ENCODE results near the gene RBM41.
"Not testable (repeated sequence)": the region's sequence is repeated elsewhere in the genome, so short reads cannot be mapped to it uniquely, and the experiment has no call there.

The RBM41 gene

DNA sequence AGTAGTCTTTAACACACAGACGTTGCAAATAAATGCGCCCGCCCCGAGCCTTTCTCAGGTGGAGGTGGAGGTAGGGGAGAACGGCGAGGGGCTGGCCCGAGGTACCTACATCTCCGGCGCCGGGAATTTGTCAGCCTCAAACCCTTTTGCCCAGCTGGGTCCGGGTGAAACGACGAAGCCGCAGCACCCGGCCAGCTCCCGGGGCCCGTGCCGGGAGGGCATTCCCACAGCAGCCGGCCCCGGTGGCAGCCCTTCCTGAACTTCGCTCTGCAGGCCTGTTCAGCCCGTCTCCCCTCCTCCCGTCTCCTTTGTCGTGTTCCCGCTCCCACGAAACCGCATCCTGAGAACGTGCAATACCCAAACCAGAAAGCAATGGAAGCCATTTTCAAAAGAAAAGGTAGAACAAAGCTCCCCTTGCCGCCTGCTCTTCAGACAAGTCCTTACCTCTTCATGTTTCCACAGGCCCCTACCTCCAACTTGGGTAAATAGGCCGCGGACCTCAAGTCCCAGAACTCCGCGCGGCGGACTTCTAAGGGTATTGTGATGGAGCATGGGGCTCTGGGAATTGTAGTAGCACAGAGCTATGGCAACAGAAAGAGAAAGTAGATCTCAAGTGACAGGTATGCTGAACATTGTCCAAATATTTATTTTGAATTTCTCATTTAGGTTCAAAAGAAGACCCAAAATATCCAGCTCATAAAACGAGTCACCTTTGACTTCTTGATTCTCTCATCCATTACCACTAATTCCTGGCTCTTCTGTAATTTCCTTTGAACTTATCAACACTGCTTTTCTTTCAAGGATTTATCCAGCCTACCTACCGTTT is at the start of gene RBM41:
Gene RBM41 (minus strand): TSS at position 501 of the 826 bp plus-strand sequence. CDS start 49 bp downstream, at position 452.
- DNase-seq: peak; percentile 91

DNA sequence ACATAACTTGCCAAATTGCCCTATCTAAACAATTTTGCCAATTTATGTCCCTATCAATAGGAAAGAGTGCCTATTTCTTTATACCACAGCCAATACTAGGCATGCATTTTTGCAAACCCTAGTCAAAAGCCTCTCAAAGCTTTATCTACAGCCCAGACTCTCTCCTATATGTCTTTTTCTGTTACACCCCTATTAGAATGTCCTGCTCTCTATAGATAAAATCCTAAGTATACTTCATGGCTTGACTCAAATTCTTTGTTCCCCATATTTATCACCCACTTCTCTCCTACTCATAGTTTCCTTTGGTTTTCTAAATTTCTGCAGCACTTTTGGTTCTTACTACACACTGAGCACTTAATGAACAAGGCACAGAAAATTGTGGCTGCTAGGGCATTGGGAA is 49.6 kb upstream of the RBM41 start:
- DNase-seq: peak; percentile 85

DNA sequence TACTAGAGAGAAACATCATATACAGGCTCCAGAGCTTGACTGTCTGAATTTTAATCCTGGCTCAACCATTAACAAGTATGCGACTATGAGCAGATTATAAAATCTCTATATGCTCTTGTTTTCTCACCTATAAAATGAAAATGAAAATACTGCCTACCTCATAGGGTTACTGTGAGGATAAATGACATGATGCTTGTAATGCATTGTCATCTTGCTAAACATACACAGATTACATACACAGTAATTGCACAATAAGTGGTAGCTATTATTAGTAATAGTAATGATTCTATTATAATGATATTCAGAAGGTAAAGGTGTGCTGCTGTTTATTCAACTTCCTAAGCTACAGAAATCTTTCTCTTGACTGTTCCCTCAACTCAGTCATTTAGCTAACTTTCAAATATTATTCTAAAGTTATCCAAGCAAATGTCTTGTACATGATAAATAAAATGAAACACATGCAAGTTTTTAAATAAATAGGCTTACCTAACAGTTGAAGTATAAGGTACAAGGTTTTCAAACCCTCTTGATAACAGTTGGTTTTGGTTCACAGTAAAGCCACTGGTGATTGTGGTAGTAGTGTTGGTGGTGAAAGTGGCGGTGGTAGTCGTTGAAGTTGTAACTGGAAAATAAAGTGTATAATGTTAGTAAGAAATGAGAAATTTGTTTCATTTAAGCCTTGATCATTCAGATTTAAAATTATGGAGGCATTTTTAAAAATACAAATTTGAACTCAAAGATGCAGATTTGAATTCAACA is 48.7 kb upstream of the RBM41 start:
- no peak for DNase-seq

- DNase-seq: not testable (repeated sequence)
Observed at GRCh38 chrX:107157618-107158017, 39.0 kb upstream of the RBM41 start.

DNA sequence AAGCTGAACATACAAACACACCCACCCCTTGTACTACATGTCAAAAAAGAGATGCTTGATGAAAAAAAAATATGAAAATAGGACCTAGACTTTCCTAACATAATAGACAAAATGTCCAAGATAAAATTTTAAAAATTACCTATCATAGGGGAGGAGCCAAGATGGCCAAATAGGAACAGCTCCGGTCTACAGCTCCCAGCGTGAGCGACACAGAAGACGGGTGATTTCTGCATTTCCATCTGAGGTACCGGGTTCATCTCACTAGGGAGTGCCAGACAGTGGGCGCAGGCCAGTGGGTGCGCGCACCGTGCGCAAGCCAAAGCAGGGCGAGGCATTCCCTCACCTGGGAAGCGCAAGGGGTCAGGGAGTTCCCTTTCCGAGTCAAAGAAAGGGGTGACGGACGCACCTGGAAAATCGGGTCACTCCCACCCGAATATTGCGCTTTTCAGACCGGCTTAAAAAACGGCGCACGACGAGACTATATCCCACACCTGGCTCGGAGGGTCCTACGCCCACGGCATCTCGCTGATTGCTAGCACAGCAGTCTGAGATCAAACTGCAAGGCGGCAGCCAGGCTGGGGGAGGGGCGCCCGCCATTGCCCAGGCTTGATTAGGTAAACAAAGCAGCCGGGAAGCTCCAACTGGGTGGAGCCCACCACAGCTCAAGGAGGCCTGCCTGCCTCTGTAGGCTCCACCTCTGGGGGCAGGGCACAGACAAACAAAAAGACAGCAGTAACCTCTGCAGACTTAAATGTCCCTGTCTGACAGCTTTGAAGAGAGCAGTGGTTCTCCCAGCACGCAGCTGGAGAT is 37.2 kb upstream of the RBM41 start:
- not testable (repeated sequence) for DNase-seq

DNA sequence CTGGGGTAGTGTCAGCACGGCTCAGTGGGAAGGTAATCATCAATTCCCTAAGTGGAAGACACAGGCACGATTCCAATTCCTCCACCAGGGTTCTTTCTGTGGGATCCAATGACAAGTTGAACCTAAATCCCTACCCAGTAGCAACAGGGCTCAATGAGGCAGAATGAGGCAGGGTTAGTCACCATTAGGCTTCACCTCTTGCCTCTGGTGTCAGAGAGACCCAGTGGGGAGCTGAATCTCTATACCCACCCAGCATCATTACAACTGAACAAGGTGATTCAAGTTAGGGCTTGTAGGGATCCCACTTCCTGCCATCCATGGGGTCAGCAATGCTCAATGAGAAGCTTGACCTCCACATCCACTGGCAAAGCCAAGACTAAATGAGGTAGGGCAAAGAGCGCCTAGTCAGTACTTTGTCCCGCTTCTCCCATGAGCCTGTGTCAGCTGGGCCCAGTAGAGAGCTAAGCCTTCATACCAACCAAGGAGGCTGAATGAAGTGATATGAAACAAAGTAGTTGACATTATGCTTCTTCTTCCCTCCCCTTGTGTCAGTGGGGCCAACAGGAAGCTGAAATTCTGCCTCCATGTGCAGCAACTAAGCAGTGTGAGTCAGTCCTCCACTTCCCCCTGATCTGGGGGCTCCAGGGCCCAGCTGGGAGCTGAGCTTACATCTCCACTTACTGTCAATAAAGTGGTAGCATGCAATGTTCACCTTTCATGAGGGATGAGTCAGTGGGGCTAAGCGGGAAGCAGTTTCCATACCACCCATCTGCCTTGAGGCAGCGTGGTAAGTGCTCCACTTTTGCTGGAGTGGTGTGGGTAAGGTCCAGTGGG is 36.4 kb upstream of the RBM41 start:
- DNase-seq: no peak

DNA sequence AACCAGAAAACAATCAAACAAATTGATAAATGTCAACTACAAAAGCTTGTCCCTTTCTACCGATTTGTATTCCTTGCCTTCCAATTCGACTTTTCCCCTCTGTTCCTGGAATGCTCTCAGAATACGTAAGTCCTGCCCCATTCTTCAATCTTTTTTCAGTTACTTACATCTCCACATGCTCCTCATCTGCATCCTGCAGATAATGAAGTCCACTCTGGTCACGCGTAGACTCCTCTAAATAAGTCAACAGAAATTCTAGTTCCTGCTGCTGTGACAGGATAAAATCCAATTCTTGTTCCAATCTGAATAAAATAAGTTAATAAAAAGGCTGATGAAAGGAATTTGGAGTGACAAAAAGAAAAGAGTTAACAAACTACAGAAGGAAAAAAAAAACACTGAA is 34.4 kb upstream of the RBM41 start:
- peak; percentile 75 for DNase-seq

DNA sequence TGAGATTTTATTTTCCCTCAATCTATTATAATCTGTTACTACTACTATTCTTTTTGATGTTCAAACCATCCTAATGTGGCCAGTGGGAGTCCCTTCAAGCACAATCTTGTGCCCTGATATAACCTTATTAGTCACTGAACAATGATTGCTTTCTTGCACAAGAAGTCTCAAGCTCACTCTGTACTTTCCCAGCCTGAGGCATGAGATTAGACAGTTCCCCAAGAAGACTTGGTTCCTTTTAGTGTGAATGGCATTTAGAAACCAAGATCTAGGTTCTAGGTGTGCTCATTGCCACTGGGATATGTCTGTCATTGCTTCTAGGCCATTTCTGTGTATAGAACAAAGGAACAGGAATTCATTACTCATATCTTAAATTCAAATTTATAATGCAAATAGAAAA is 28.0 kb upstream of the RBM41 start:
- DNase-seq: no peak

DNA sequence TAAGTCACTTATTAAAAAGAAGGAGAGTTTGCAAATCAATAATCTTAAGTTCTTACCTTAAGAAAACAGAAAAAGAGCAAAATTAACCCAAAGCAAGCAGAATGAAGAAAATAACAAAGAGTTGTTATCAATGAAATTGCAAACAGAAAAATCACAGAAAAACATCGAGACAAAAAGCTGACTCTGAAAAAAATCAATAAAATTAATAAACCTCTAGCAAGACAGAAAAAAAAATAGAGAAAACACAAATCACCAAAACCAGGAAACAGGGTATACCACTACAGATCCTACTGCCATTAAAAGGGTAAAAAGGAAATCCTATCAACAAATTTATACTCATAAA is 17.3 kb upstream of the RBM41 start:
- DNase-seq: no peak

- peak; percentile 34 for DNase-seq
Observed at GRCh38 chrX:107135049-107135964, 16.7 kb upstream of the RBM41 start.

DNA sequence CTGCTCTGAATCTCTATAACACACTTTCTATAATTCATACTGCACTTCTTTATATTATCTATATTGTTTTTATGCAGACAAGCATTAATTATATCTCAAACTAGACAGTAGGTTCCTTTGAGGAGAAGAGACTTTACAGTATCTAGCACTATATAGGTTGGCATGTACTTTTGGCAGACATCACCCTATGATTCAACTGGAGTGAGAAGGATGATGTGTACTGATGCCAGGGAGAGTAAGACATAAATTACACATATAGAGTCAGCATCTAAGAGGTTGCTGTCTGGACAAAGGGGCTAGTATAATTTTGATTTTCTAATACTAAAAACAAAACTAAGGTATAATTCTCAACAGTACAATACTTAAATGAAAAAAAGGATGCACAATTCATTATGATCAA is 5.1 kb upstream of the RBM41 start:
- no peak for DNase-seq

DNA sequence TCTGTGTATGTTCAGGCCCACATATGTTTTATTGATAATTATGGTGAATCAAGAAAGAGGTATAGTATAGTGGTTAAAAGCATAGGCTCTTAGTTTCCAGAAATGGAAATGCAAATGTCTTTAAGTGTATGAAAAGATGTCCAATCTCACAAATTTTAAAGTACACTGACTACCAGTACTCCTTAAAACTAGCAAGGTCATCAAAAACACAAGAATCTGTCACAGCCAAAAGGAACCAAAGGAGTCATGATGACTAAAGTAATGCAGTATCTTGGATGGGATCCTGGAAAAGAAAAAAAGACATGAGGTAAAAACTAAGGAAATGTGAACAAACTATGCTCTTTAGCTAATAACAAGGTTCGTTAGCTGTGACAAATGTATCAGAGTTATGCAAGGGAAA is 661 bp upstream of the RBM41 start:
- no peak for DNase-seq

DNA sequence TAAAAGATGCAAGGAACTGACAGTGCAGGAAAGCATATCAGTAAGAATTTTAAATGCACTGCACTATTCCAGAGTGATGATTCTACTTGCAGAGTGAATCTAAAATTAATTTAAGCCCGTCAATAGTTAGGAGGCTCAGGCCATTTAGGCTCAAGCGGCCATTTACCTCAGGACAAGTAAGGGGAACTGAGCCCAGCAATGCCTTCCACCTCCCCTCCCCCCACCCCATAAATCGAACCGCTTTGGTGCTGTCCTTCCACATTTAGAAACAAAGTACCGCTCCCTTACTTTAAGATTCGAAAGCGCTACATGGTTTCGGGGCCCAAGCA is 665 bp downstream of the RBM41 start:
- peak; percentile 39 for DNase-seq

- DNase-seq: peak; percentile 13
Observed at GRCh38 chrX:107107459-107107858, 11.2 kb downstream of the RBM41 start.

DNA sequence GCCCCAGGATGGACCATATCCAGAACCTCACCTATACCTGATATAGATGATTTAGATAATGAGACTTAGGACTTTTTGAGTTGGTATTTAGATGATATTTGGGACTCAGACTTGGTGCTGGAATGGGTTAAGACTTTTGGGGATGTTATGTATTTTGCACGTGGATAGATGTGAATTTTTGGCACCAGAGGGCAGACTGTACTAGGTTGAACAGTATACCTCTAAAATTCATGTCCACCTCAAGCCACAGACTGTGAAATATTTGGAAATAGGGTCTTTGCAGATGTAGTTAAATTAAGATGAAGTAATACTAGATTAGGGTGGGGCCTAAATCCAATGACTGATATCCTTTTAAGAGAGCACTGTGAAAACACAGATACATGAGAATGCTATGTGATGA is 15.6 kb downstream of the RBM41 start:
- peak; percentile 23 for DNase-seq

DNA sequence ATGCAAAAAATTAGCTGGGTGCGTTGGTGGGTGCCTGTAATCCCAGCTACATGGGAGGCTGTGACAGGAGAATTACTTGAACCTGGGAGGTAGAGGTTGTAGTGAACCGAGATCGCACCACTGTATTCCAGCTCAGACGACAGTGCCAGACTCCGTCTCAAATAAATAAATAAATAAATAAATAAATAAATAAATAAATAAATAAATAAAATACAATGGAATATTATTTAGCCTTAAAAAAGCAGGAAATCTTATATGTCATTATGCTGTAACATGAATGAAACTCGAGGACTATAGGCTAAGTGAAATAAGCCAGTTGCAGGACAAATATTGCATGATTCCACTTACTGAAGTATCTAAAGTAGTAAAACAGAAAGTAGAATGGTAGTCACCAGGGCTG is 42.5 kb downstream of the RBM41 start:
- DNase-seq: no peak

DNA sequence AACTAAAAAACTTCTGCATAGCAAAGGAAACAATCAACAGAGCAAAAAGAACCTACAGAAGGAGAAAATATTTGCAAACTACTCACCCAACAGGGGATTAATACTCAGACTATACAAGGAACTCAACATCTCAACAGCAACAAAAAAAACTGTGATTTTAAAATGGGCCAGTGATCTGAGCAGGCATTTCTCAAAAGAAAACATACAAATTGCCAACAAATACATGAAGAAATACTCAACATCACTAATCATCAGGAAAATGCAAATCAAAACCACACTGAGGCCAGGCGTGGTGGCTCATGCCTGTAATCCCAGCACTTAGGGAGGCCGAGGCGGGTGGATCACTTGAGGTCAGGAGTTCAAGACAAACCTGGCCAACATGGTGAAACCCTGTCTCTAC is 60.9 kb downstream of the RBM41 start:
- not testable (repeated sequence) for DNase-seq

DNA sequence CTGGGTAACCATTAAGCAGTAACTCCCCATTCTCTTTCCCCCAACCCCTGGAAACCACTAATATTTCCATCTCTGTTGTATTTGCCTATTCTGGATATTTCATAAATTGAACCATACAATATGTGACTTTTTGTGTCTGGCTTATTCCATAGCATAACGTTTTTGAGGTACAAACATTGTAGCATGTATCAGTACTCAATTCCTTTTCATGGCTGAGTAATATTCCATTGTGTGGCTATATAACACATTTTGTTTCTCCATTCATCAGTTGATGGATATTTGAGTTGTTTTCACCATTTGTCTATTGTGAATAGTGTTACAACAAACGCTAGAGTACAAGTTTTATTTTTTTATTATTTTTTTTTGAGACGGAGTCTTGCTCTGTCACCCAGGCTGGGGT is 63.6 kb downstream of the RBM41 start:
- no peak for DNase-seq

GRCh38 chrX:107050195-107050709 is 68.4 kb downstream of the RBM41 start:
- DNase-seq: no peak

GRCh38 chrX:107047622-107048021 is 71.0 kb downstream of the RBM41 start:
- DNase-seq: no peak

DNA sequence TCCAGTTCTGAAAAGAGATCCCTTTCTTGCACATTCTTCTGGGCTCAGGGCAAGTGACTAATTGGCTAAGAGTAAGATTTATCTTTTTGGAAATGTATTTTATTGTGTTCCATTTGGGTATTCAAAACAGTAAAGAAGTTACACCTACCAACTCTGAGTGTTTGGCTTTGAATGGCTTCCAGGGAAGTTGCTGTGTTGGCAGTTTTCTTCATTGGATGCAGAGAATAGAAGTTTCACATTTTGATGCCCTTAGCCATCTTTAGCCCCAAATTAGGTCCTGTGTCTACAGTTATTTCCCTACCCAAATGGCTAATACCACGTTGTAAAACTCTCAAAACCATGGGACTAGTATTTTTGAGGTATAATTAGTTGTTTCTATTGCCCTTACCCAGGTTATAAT is 88.9 kb downstream of the RBM41 start:
- no peak for DNase-seq

Data from hematopoietic multipotent progenitor cell treated with erythropoietin and hydrocortisone succinate and interleukin-3 and kit ligand, for 4 days (in vitro differentiated cells).